Activated naive CD4-positive, alpha-beta T cell treated with anti-CD3 and anti-CD28 coated beads for 36 hours (primary cell): Measurements from ENCODE around the gene DLK2. TPM values are rescaled to one million over a fixed set of nuclear protein-coding genes. Genes with fewer than 3 reads are reported as not detected.

Experiments
- CTCF ChIA-PET: fragments of 350-600 bp; sonication (Branson Sonifier 250); formaldehyde crosslinking; loops from one replicate; lab custom pipeline; 2021; ENCODE audit warnings: antibody characterized with exemption; lab: Charles Lee
- DNase-seq: peaks from one replicate; pipeline ENCODE4 v3.0.0-alpha.2; 2020
- H3K27ac Mint-ChIP-seq: one replicate; pipeline ENCODE4 v1.8.0; 2021; ENCODE audit warnings: mild to moderate bottlenecking, mixed read lengths
- H3K27me3 Mint-ChIP-seq: one replicate; pipeline ENCODE4 v1.8.0; 2021; ENCODE audit warnings: low read depth, mixed read lengths
- H3K36me3 Mint-ChIP-seq: one replicate; pipeline ENCODE4 v1.8.0; 2021; ENCODE audit warnings: low read depth, mixed read lengths
- H3K4me1 Mint-ChIP-seq: one replicate; pipeline ENCODE4 v1.8.0; 2021; ENCODE audit warnings: low read depth, mixed read lengths
- H3K4me3 Mint-ChIP-seq: one replicate; pipeline ENCODE4 v1.8.0; 2021; ENCODE audit warnings: mild to moderate bottlenecking, moderate library complexity, mixed read lengths
- H3K9me3 Mint-ChIP-seq: one replicate; pipeline ENCODE4 v1.8.0; 2021; ENCODE audit warnings: mixed read lengths
- intact Hi-C: fragments of 100-400 bp; cut with micrococcal nuclease; formaldehyde crosslinking; loops from one replicate; pipeline ENCODE4 v1.15.1; 2023
- total RNA-seq, 2 experiments: library from RNA; stranded (reverse); gene quantifications; one replicate each; pipeline ENCODE4 v1.2.3, GENCODE V29; 2021

DLK2 gene
- total RNA-seq, 2 experiments from 2014 or later: 0.47 to 0.52 TPM

- Mint-ChIP-seq H3K27me3 (no peaks in the 10 kb centered on the region), H3K36me3 (peaks cover 7% of the 10 kb centered on the region), H3K4me3 (no peak overlapping the region), H3K27ac (no peak overlapping the region), H3K4me1 (peaks cover 2% of the 10 kb centered on the region), H3K9me3 (no peaks in the 10 kb centered on the region)
- CTCF ChIA-PET: no interaction called here
- DNase-seq: no peak
- intact Hi-C loops: no loop called here
Measured at GRCh38 chr6:43450699-43451131, 4.6 kb downstream of the DLK2 start.

- H3K27me3 Mint-ChIP-seq: no peaks in the 10 kb centered on the region
- no peak overlapping the region for H3K4me3 Mint-ChIP-seq
- DNase-seq: no peak
- intact Hi-C loops: no loop called here
- CTCF ChIA-PET: interaction anchor here (0.6 to 2.6 kb wide), 2 partner anchors 22 to 58 kb away, joined by 5 to 16 read pairs; no protein-coding TSS in a partner anchor
- peaks cover 7% of the 10 kb centered on the region for H3K36me3 Mint-ChIP-seq
- no peak overlapping the region for H3K27ac Mint-ChIP-seq
- H3K4me1 Mint-ChIP-seq: no peaks in the 10 kb centered on the region
- H3K9me3 Mint-ChIP-seq: no peaks in the 10 kb centered on the region
Measured at GRCh38 chr6:43448916-43449315, 6.4 kb downstream of the DLK2 start.

DNA sequence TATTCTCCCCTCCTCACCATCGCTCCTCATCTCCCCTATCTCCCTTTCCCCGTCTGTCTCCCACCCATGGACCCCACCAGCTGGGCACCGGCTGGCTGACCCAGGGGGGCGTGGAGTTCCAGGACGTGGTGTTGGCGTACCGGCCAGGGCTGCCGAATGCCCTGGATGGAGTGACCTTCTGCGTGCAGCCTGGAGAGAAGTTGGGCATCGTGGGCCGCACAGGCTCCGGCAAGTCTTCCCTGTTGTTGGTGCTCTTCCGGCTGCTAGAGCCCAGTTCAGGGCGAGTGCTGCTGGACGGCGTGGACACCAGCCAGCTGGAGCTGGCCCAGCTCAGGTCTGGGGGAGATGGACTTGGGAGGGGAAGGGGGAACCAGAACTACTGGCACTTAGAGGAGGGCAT is 7.7 kb downstream of the DLK2 start:
- Mint-ChIP-seq H3K9me3 (no peaks in the 10 kb centered on the region), H3K4me1 (no peaks in the 10 kb centered on the region), H3K36me3 (peaks cover 7% of the 10 kb centered on the region), H3K27ac (no peak overlapping the region), H3K4me3 (no peak overlapping the region), H3K27me3 (no peaks in the 10 kb centered on the region)
- CTCF ChIA-PET: interaction anchor here (0.5 to 2.6 kb wide), 2 partner anchors 59 to 921 kb away, joined by 4 to 16 read pairs; no protein-coding TSS in a partner anchor
- DNase-seq: no peak
- intact Hi-C loops: no loop called here

DNA sequence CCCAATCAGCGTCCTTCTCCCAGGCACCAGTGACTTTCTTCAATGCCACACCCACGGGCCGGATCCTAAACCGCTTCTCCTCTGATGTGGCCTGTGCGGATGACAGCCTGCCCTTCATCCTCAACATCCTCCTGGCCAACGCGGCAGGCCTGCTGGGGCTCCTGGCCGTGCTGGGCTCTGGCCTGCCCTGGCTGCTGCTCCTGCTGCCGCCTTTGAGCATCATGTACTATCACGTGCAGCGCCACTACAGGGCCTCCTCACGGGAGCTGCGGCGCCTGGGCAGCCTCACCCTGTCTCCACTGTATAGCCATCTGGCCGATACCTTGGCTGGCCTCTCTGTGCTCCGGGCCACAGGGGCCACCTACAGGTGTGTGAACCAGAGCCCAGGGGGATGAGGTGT is 9.8 kb downstream of the DLK2 start:
- Mint-ChIP-seq H3K4me1 (no peaks in the 10 kb centered on the region), H3K9me3 (no peaks in the 10 kb centered on the region)

DNA sequence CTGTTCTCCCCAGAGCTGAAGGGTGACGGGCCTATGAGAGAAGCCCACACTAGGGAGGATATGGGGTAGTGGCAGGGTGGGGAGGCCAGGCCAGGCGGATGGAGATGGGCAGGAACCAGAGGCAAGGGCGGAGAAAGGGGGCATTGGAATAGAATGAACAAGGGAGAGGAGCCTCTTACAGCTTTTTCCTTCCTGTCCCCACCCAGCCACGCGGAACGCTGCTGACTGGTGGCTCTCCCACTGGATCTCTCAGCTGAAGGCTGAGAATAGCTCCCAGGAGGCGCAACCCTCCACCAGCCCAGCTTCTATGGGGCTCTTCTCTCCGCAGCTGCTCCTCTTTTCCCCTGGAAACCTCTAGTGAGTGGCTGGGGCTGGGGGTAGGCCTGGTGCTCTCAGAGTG is 10.8 kb downstream of the DLK2 start:
- H3K4me1 Mint-ChIP-seq: no peaks in the 10 kb centered on the region
- H3K9me3 Mint-ChIP-seq: no peaks in the 10 kb centered on the region
- H3K4me3 Mint-ChIP-seq: no peak overlapping the region
- no peaks in the 10 kb centered on the region for H3K27me3 Mint-ChIP-seq
- intact Hi-C loops: no loop called here
- peaks cover 7% of the 10 kb centered on the region for H3K36me3 Mint-ChIP-seq
- DNase-seq: no peak
- no peak overlapping the region for H3K27ac Mint-ChIP-seq
- CTCF ChIA-PET: interaction anchor here (0.9 kb wide), 1 partner anchor 64 kb away, joined by 6 read pairs; no protein-coding TSS in a partner anchor

More for the DNA sequence above, 9.8 kb downstream of the DLK2 start:
- no peak for DNase-seq
- no peak overlapping the region for H3K4me3 Mint-ChIP-seq
- peaks cover 7% of the 10 kb centered on the region for H3K36me3 Mint-ChIP-seq
- intact Hi-C loops: no loop called here
- CTCF ChIA-PET: interaction anchor here (0.7 kb wide), 1 partner anchor 78 kb away, joined by 3 read pairs; no protein-coding TSS in a partner anchor
- H3K27ac Mint-ChIP-seq: no peak overlapping the region
- H3K27me3 Mint-ChIP-seq: no peaks in the 10 kb centered on the region

DNA sequence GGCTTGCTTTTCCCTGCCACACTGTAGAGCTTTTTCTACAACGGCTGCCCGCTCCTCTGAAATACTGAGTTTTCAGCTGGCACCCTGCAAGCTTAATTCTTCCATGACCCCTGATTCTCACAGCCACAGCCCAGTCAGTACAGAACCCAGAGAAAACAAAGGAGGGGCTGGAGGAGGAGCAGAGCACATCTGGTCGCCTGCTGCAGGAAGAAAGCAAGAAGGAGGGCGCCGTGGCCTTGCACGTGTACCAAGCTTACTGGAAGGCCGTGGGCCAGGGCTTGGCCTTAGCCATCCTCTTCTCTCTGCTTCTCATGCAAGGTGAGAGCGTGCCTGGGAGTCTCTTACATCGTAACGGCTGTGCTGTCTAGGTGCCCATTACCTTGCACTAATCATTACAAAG is 11.3 kb downstream of the DLK2 start:
- CTCF ChIA-PET: interaction anchor here (0.9 kb wide), 1 partner anchor 64 kb away, joined by 6 read pairs; no protein-coding TSS in a partner anchor
- H3K9me3 Mint-ChIP-seq: no peaks in the 10 kb centered on the region
- no peaks in the 10 kb centered on the region for H3K27me3 Mint-ChIP-seq
- peaks cover 6% of the 10 kb centered on the region for H3K36me3 Mint-ChIP-seq
- H3K4me3 Mint-ChIP-seq: no peak overlapping the region
- no peak overlapping the region for H3K27ac Mint-ChIP-seq
- DNase-seq: no peak
- no peaks in the 10 kb centered on the region for H3K4me1 Mint-ChIP-seq
- intact Hi-C loops: no loop called here

- DNase-seq: no peak
- Mint-ChIP-seq H3K4me3 (no peak overlapping the region), H3K9me3 (no peaks in the 10 kb centered on the region), H3K27ac (no peak overlapping the region), H3K4me1 (no peaks in the 10 kb centered on the region), H3K27me3 (no peaks in the 10 kb centered on the region), H3K36me3 (peaks cover 6% of the 10 kb centered on the region)
- CTCF ChIA-PET: no interaction called here
- intact Hi-C loops: no loop called here
Measured at GRCh38 chr6:43442935-43443334, 12.4 kb downstream of the DLK2 start.

- Mint-ChIP-seq H3K36me3 (peaks cover 5% of the 10 kb centered on the region), H3K4me1 (peaks cover 3% of the 10 kb centered on the region), H3K27ac (no peak overlapping the region), H3K4me3 (no peak overlapping the region), H3K9me3 (no peaks in the 10 kb centered on the region), H3K27me3 (no peaks in the 10 kb centered on the region)
- CTCF ChIA-PET: interaction anchor here (0.5 to 1.1 kb wide), 3 partner anchors 16 to 99 kb away, joined by 3 to 5 read pairs (median 5); no protein-coding TSS in a partner anchor
- no peak for DNase-seq
- intact Hi-C loops: no loop called here
Measured at GRCh38 chr6:43437700-43438099, 17.6 kb downstream of the DLK2 start.

- Mint-ChIP-seq H3K27ac (no peak overlapping the region), H3K9me3 (no peaks in the 10 kb centered on the region), H3K4me3 (no peak overlapping the region), H3K27me3 (no peaks in the 10 kb centered on the region), H3K36me3 (peaks cover 6% of the 10 kb centered on the region), H3K4me1 (peaks cover 3% of the 10 kb centered on the region)
- intact Hi-C loops: no loop called here
- CTCF ChIA-PET: interaction anchor here (0.5 to 1.1 kb wide), 6 partner anchors 20 to 210 kb away, joined by 3 to 5 read pairs (median 3); no protein-coding TSS in a partner anchor
- no peak for DNase-seq
Measured at GRCh38 chr6:43436577-43437282, 18.6 kb downstream of the DLK2 start.

GRCh38 chr6:43435682-43436437 is 19.5 kb downstream of the DLK2 start:
- Mint-ChIP-seq H3K9me3 (no peaks in the 10 kb centered on the region), H3K27ac (no peak overlapping the region), H3K4me1 (peaks cover 3% of the 10 kb centered on the region), H3K27me3 (no peaks in the 10 kb centered on the region), H3K4me3 (no peak overlapping the region), H3K36me3 (peaks cover 8% of the 10 kb centered on the region)
- intact Hi-C loops: no loop called here
- no peak for DNase-seq
- CTCF ChIA-PET: no interaction called here

DNA sequence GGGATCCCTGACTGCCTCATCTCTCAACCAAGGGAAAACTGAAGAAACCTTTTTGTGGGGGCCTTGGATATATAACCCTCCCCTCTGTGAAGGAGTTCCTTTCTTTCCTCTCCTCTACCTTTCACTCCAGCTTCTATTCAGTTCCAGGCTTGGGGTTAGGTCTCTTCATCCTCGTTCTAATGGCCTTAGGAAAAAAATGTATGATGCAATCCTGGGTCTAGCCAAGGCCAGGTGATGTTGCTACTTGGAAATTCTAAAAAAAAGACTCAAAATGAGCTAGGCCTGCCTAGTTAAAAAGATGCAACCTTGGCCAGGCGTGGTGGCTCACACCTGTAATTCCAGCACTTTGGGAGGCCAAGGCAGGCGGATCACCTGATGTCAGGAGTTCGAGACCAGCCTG is 20.4 kb downstream of the DLK2 start:
- peaks cover 6% of the 10 kb centered on the region for H3K4me1 Mint-ChIP-seq
- CTCF ChIA-PET: interaction anchor here (0.6 to 1.0 kb wide), 2 partner anchors 36 to 71 kb away, joined by 3 to 5 read pairs; no protein-coding TSS in a partner anchor

More for the DNA sequence above, 20.4 kb downstream of the DLK2 start:
- Mint-ChIP-seq H3K36me3 (peaks cover 8% of the 10 kb centered on the region), H3K27ac (no peak overlapping the region), H3K27me3 (no peaks in the 10 kb centered on the region), H3K4me3 (no peak overlapping the region), H3K9me3 (no peaks in the 10 kb centered on the region)
- DNase-seq: no peak
- intact Hi-C loops: no loop called here
